ENCODE data around the gene WDR88. TPM values are rescaled to one million over a fixed set of nuclear protein-coding genes. Genes with fewer than 3 reads are reported as not detected.

The WDR88 gene
- total and polyA plus RNA-seq, 2 of the 13 experiments (the other 11 are each of a cell fraction or from before 2014, with no cell fraction given), result not detected

GRCh38 chr19:33156334-33156733 lies 24.4 kb downstream of the WDR88 start:
- Histone ChIP-seq H3K27me3 (ENCODE audit: control insufficient read depth in 1 of 2, insufficient read depth in 2 of 2, low read length in 2 of 2) (no peaks in the 10 kb centered on the region), H3K4me2 (ENCODE audit: low read depth, low read length) (0 out of 2 replicates have a peak overlapping the region, but pooled peaks have one; percentile 1), H3K27ac (ENCODE audit: extremely low read length, insufficient read depth, low read length) (no peak overlapping the region), H3K36me3 (replicated peaks in 1 of 2; ENCODE audit: control insufficient read depth in 1 of 2, insufficient read depth in 2 of 2, low read length in 2 of 2) (no peaks in the 10 kb centered on the region), H2AFZ (ENCODE audit: low read length) (peak overlapping the region; percentile 34), H4K20me1 (ENCODE audit: insufficient read depth, low read length) (no peaks in the 10 kb centered on the region), H3K4me3 (replicated peaks in 1 of 3; ENCODE audit: insufficient read depth in 1 of 3, low read depth in 2 of 3, low read length in 3 of 3) (no peak overlapping the region), H3K9me3 (ENCODE audit: low read length) (no peaks in the 10 kb centered on the region), H3K79me2 (ENCODE audit: insufficient read depth, low read length) (no peaks in the 10 kb centered on the region), H3K9ac (ENCODE audit: insufficient read depth, low read depth, low read length) (no peak overlapping the region), H3K4me1 (ENCODE audit: insufficient read depth, low read length) (peaks cover 47% of the 10 kb centered on the region)
- DNase-seq (ENCODE audit: low spot score), result peak; percentile 35
- peak; percentile 52 for ATAC-seq
- ChIA-PET CTCF (ENCODE audit: low intra/inter-chr PET ratio, low total read pairs) (no interaction called here), POLR2A (interaction anchor here (0.7 to 5.1 kb wide), 2 partner anchors 12 to 20 kb away, joined by 3 to 46 read pairs; no protein-coding TSS in a partner anchor)
- 40% methylated on average over 5 of the region's 5 CpGs for whole genome bisulfite sequencing (ENCODE audit: low lambda C conversion rate)
- in situ Hi-C loops (cut with HindIII; ENCODE audit: extremely low pct_ligation_motif_present, low pct_unique_long_range_greater_than_20kb), result no loop called here
- BruUV-seq (replicated peaks), result no TSS peak
- FAIRE-seq, result no peak
- intact Hi-C loops (cut with micrococcal nuclease; ENCODE audit: unreplicated experiment), result no loop called here
- TF ChIP-seq, protein P1, sequence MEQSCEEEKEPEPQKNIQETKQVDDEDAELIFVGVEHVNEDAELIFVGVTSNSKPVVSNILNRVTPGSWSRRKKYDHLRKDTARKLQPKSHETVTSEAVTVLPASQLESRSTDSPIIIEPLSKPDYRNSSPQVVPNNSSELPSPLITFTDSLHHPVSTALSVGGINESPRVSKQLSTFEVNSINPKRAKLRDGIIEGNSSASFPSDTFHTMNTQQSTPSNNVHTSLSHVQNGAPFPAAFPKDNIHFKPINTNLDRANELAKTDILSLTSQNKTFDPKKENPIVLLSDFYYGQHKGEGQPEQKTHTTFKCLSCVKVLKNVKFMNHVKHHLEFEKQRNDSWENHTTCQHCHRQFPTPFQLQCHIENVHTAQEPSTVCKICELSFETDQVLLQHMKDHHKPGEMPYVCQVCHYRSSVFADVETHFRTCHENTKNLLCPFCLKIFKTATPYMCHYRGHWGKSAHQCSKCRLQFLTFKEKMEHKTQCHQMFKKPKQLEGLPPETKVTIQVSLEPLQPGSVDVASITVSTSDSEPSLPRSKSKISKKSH (CRISPR knock-in tag; IDR thresholded peaks at IDR 0.05; ENCODE audit: borderline replicate concordance), result no peak
- TF ChIP-seq CENPT (CRISPR knock-in tag; IDR thresholded peaks at IDR 0.05; ENCODE audit: low read depth) (no peak), ZNF574 (CRISPR knock-in tag; IDR thresholded peaks at IDR 0.05) (peak; percentile 86), CBX2 (IDR thresholded peaks at IDR 0.05; ENCODE audit: low read depth, low read length) (no peak), CBX2 (CRISPR knock-in tag; IDR thresholded peaks at IDR 0.05; ENCODE audit: low read depth) (no peak)
- TF ChIP-seq, protein P2, sequence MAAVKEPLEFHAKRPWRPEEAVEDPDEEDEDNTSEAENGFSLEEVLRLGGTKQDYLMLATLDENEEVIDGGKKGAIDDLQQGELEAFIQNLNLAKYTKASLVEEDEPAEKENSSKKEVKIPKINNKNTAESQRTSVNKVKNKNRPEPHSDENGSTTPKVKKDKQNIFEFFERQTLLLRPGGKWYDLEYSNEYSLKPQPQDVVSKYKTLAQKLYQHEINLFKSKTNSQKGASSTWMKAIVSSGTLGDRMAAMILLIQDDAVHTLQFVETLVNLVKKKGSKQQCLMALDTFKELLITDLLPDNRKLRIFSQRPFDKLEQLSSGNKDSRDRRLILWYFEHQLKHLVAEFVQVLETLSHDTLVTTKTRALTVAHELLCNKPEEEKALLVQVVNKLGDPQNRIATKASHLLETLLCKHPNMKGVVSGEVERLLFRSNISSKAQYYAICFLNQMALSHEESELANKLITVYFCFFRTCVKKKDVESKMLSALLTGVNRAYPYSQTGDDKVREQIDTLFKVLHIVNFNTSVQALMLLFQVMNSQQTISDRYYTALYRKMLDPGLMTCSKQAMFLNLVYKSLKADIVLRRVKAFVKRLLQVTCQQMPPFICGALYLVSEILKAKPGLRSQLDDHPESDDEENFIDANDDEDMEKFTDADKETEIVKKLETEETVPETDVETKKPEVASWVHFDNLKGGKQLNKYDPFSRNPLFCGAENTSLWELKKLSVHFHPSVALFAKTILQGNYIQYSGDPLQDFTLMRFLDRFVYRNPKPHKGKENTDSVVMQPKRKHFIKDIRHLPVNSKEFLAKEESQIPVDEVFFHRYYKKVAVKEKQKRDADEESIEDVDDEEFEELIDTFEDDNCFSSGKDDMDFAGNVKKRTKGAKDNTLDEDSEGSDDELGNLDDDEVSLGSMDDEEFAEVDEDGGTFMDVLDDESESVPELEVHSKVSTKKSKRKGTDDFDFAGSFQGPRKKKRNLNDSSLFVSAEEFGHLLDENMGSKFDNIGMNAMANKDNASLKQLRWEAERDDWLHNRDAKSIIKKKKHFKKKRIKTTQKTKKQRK (IDR thresholded peaks at IDR 0.05; ENCODE audit: low read length), result no peak
